NB4 (cell line): Measurements from ENCODE around the gene PPT2.

Source experiments
- DNase-seq: peaks from one replicate; pipeline ENCODE4 v3.0.0; 2010; ENCODE audit warnings: low read depth
- H3K4me3 ChIP-seq: one replicate; pipeline ENCODE4 v1.5.1; 2011; ENCODE audit warnings: mild to moderate bottlenecking, low read depth, low read length, moderate library complexity
- MYC ChIP-seq: IDR thresholded peaks from 2 replicates; pipeline ENCODE4 v1.6.1; 2011; ENCODE audit warnings: low read depth, low read length
- POLR2A ChIP-seq: IDR thresholded peaks from 2 replicates; pipeline ENCODE4 v1.6.1; 2011; ENCODE audit warnings: mild to moderate bottlenecking; ENCODE audit not compliant: insufficient read length; ENCODE audit errors: extremely low read depth
- TF ChIP-seq, protein P1 (sequence below): IDR thresholded peaks from 2 replicates; pipeline ENCODE4 v1.6.1; 2011; ENCODE audit warnings: low read depth, low read length
- TF ChIP-seq, protein P2 (sequence below): IDR thresholded peaks from one replicate; pipeline ENCODE4 v1.5.1; 2012; ENCODE audit warnings: low read depth, low read length

The PPT2 gene

DNA sequence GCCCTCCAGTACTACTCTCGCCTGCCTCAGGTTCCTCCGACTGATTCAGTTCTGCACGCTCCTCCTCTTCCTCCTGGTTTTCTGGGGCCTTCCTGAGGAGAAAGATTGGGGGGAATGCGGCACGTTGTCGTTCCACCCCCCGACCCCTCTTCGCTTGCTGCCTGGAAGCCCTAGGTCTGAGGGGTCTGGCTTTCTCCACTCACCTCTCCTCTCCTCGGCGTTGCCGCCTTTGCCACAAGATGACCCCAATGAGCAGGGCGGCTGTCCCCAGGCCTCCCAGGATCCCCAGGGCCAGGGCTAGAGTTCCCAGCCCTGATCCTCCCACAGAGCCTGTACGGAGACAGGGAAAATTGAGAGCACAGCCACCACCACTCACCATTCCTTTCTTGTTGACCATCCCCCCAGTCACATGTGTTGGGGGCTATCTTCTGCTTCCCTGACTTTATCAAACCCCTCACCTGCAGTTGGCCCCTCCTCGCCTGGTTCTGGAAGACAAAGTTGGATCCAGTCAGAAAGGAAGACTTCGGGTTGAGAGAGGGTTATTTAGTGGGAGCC lies 27.3 kb downstream of the PPT2 start:
- TF ChIP-seq, protein P1, sequence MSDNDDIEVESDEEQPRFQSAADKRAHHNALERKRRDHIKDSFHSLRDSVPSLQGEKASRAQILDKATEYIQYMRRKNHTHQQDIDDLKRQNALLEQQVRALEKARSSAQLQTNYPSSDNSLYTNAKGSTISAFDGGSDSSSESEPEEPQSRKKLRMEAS: no peak
- no peak for TF ChIP-seq MYC
- TF ChIP-seq, protein P2, sequence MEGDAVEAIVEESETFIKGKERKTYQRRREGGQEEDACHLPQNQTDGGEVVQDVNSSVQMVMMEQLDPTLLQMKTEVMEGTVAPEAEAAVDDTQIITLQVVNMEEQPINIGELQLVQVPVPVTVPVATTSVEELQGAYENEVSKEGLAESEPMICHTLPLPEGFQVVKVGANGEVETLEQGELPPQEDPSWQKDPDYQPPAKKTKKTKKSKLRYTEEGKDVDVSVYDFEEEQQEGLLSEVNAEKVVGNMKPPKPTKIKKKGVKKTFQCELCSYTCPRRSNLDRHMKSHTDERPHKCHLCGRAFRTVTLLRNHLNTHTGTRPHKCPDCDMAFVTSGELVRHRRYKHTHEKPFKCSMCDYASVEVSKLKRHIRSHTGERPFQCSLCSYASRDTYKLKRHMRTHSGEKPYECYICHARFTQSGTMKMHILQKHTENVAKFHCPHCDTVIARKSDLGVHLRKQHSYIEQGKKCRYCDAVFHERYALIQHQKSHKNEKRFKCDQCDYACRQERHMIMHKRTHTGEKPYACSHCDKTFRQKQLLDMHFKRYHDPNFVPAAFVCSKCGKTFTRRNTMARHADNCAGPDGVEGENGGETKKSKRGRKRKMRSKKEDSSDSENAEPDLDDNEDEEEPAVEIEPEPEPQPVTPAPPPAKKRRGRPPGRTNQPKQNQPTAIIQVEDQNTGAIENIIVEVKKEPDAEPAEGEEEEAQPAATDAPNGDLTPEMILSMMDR: no peak
- TF ChIP-seq POLR2A: no peak
- DNase-seq: no peak
- no peak overlapping the region for H3K4me3 ChIP-seq

DNA sequence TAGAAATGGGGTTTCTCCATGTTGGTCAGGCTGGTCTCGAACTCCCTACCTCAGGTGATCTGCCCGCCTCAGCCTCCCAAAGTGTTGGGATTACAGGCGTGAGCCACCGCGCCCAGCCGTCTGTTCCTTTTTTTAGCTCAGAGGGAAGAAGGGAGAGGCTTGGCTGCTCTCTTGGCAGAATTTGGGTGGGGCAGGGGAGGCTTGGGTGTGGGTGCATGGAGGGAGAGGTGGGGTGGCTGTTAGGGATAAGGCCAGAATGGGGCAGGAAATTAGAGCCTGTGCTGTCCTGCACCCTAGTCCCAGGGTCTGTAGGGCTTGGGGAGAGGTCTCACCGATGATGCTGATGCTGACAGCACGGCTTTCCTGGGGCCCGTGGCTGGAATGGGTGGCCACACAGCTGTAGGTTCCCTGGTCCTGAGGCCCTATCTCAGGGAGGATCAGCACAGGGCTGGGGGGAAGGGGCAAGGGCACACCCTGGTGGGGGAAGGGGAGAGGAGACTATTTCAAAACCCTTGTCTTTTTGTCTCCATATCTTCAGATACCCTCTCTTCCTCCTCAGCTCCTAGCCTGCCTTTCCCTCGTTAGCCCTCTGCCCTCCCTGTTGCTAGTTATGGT lies 28.1 kb downstream of the PPT2 start:
- no peak for DNase-seq
- no peak overlapping the region for H3K4me3 ChIP-seq
- TF ChIP-seq, protein P2: no peak
- TF ChIP-seq POLR2A: no peak
- TF ChIP-seq, protein P1: no peak
- TF ChIP-seq MYC: no peak

DNA sequence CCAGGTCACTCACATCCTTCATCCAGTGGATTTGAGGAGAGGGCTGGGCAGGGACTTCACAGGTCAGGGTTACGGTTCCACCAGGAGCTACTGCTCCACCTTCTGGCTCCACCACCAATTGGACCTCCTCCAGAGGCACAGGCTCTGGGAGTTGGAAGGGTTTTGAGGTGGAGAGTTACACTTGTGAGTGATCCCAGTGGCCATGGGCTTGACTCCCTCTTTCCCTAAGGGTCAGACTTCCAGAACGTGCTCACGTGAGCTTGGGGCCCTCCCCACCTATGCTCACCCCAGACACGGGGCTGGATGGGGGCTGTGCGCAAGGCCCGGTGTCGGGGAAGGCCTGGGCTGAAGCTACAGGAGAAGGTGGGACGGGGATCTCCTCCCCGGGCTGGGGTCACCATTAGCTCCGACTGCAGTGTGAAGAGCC lies 28.6 kb downstream of the PPT2 start:
- DNase-seq: no peak
- TF ChIP-seq MYC: no peak
- TF ChIP-seq, protein P2: no peak
- TF ChIP-seq, protein P1: no peak
- no peak for TF ChIP-seq POLR2A
- no peak overlapping the region for H3K4me3 ChIP-seq

DNA sequence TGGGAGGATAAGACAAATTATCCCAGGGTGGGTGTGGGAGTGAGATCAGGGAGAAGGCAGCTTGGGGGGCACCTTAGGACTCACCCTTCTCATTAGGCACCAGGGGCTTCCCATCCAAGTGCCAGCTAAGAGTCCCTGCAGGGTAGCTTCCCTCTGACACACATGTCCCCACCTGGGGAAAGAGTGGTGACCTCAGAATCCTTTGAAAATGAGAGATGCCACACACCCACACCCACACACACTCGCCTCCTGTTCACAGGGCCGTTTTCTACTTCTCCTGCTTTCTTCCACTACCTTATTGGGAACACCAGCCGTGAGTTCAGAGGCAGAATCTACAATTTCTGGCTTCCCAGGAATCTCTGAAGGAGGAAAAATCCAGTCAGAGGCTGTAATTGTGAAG lies 29.1 kb downstream of the PPT2 start:
- H3K4me3 ChIP-seq: no peak overlapping the region
- DNase-seq: no peak
- TF ChIP-seq POLR2A: no peak
- TF ChIP-seq, protein P1: no peak
- no peak for TF ChIP-seq MYC
- TF ChIP-seq, protein P2: no peak

DNA sequence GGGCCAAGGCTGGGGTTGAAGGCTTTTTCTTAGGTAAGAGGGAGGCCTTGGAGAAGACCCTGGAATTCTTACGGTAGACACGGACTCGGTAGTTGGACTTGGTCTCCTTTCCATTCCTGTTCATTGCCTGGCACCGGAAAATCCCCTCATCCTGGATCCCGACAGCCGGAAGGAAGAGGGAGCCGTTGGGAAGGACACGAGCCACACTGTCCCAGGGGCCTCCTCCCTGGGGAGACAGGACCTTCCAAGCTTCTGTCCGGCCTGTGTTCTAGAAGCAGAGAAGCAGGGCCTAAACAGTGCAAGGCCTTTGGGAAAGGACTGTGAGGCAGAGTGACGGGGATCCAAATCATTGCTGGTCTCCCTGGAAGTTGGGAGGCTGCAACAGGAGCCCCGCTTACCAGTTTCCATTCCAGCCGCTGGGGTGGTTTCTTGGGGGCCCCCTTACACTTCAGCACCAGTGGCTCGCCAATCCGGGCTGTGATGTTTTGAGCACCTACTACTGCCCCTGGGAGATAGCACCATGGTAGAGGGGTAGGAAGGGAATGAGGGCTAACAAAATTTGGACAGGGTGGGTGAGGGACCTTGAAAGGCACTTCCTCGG lies 29.6 kb downstream of the PPT2 start:
- TF ChIP-seq, protein P2: no peak
- TF ChIP-seq, protein P1: no peak
- no peak for TF ChIP-seq POLR2A
- no peak for DNase-seq

More for the DNA sequence above, 29.6 kb downstream of the PPT2 start:
- no peak overlapping the region for H3K4me3 ChIP-seq
